ENCODE data around the gene ERC2.
A peak's percentile ranks its signal among the peaks of the same experiment; 100 is the strongest.

ERC2 gene

DNA sequence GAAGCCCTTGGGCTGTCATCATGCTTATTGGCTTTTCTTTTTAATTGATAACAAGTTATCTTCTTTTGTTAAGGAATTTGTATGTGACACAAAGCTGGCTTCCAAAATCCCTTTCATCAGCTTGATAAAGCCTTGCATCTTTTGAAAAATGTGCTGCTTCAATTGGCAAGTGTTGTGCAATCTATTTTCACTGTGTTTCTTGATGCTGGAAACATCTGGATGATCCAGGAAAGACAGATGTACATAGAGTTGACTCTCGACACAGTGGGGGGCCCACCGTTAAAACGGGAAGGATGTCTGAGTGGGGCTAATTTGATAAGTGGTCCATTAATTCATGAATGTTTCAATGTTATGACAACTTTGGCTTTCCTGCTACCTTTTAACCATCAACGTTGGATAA, 822.8 kb downstream of the ERC2 start:
- DNase-seq (ENCODE audit: low spot score) = no peak

DNA sequence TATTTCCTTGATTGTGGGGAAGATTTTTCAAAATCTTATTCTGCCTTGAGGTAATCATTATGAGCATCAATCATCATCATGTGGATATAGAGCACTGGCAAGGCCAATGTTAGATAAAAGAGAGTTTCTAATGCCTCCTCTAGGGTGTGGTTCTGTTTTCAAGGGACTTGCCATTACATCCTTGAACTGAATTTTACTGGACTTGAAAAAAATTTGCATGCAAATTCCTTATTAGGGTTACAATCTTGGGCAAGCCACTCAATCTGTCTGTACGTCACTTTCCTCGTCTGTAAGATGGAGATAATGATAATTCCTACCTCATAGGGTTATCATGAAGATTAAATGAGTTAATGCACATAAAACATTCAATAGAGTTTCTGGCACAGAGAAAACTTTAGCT, 825.0 kb downstream of the ERC2 start:
- DNase-seq (ENCODE audit: low spot score) = no peak

DNA sequence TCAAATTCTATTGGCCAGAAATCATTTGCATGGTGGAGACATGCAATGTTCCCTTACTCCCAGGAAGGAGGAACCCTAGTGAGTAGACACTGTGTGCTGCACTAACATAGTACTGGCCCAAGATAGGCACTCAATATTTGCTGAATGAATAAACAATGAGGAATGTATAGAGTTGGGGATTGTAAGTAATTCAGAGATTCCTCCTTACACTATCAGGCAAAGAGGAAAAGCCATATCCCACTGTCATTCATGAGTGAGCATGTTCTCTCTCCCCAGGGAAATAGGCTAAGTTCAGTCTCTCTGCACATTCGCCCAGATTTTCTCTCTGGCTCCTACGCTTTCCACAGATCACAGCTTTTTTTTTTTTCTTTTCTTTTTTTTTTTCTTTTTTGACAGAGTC, 826.3 kb downstream of the ERC2 start:
- DNase-seq (ENCODE audit: low spot score) = no peak

DNA sequence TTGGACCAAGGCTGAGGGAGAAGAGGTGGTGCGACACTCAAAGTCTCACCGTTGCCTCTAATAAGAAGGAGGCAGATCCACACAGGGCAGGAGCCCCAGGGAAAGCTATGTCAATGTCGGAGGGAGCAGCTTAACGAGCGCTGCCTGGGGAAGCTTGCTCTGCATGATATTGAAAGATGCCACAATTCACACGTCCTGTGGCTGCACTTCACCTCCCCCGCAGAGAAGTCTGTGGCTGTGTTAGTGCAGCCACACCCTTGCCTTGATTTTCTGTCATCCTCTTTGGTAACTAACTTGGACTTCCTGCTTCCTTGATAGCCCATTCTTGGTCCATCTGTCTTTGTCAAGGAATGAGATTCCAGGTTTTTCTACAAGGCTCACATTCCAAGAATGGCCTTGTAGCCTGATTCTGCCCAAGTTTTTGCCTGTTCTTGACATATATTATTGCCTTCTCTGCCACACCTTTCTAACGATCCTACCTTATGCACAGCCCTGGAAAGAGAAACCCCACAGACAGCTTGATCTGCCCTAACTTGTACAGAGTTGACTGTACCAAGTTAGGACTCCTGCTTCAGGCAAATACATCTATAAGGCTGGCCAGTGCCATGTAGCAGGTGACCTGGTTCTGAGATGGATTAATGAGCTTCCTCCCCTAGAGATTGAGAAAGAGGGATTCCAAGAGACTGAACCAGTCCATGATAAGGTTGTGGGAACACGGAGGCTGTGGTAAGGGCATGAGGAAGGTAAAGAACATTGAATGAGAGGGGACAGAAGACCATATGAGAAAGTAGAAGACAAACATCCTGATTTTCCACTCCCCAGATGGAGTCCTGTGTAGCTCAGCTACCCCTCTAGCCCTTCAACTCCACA, 828.1 kb downstream of the ERC2 start:
- DNase-seq (ENCODE audit: low spot score) = no peak

DNA sequence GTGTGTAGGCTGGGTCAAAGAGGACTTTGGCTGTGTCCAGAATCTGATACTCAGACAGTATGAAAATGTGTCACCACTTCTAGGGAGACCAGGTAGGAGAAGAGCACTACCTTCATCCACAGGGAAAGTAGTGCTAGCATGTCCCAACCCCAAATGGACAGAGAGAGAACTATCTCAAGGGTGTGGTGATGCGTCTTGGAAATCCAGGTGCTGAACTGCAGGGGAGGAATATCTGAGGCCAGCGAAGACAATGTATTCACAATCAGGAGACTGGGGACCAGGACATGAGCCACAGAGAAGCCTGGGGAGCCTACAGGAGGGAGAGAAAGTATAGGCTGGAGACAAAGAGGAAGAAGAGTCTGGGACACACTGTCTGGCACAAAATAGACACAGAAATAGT, 829.1 kb downstream of the ERC2 start:
- DNase-seq (ENCODE audit: low spot score) = no peak

DNA sequence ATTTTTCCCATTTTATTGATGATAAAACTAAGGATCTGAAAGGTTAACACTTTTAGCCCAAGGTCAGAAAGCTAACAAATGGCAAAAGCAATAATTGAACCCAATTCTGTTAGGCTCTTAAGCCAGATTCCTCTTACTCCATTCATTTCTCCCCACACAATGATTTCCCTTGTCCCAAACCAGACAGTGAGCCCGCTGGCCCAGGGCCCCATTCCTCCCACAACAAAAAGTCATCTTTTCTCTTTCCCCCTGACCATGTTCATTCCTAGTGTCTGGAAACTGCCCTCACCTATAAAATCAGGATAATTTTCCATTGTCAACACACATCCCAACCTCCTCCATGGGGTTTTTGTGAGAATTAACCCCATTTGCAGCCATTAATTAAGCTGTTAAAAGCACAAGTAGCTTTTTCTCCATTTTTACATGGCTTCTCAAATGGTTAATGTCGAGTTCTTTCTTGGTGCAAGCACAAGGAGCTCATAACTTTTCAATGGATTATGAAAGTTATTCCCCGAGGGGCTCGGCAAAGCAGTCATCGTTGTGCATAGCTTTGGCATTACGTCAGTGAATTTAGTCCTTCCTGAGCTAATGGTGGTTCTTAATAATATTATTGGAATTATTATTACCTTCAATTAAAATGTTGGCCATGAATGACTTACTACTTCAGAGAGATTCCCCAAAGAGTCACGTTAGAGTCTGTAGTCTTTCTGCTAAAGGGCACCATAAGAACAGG, 830.2 kb downstream of the ERC2 start:
- no peak for DNase-seq (ENCODE audit: low spot score)

DNA sequence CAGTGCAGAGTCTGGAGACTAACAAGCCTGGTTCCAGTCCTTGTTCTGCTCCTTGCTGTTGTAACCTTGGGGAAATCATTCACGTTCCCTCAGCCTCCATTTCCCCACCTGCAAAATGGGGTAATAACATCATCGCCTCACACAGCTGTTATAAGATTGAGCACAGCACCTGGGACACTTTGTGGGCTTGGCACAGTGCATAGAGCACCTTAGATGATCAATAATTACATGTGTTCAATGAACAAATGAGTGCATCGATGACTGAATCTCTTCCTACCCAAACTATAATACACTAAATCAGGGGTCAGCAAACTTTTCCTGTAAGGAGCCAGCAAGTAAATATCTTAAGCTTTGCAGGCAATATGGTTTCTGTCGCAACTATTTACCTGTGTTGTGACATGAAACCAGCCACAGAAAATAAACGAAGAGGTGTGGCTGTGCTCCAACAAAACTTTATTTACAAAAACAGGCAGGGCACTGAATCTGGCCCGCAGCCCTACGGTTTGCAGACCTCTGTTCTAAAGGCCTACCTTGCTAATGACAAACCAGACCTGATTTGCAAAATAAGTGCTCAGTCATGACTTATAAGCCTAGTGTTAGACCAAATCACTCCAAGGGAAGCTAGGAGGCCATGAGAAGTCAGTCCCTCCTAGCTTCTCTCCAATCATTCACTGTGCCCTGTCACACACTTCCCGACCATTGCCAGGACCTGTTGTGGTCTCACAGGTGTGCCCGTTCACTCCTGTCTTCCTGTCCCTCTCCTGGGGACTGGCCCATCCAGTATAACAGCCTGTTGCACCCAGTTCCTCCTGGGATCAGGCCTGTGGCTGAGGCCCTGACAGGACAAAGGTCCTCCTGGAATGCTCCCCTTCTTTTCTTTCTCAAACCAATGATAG, 831.7 kb downstream of the ERC2 start:
- no peak for DNase-seq (ENCODE audit: low spot score)

DNA sequence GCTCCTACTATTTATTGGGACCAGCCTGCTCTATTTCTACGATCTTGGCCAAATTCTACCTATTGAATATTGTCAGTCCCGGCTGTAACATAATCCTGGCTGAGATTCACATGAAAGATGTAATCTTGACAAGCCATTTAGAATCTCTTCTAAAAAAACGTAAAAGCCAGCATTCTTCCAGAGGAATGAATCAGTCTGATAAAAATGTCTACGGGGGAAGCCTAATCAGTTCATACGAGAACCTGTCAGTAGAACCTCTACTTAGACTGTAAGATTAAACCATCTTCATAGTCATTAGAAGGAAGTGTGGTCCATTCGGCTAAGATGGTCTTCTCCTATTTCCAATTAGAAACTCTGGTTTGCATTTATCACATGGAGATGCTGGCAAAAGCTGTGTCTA, 833.9 kb downstream of the ERC2 start:
- DNase-seq (ENCODE audit: low spot score) = no peak

DNA sequence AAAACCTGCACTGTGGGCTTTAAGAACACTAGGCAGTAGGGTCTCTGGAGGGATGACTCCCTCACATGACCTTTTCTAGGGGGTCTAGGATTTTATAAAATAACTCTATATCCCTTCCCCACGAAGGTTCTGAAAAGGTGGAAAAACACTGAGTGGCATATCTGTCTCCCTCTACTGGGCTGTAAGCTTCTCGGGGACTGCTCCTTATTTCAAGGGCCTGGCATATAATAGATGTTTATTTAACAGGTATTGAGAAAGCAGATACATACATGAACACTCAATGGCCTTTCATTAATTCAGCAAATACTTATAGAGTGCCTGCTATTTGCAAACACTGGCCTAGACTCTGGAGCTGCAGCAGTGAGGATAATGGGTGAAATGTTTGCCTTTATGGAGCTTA, 834.9 kb downstream of the ERC2 start:
- DNase-seq (ENCODE audit: low spot score) = no peak

DNA sequence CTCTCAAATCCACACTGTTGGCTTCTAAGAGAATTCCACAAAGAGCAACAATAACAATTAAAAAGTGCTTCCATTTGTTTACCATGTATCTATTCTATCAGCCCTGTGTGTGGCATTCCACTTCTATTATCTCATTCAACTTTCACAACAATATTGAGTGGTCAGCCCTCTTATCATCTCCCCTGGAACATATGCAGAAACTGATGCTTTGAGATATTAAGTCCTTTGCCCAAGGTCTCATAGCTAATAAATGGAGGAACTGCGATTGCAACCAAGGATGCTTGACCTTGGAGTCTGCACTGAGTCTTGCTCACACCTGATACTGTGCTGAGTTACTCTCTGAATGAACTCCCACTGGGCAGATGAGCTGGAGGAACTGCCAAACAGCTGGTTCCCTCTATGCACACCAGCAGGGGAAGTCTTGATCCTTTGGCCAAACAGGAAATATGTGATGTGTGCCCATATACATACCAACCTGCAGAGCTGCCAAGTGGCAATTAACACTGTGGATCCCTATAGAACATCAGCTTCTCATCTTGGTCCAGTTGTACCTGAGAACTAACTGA, 836.4 kb downstream of the ERC2 start:
- DNase-seq (ENCODE audit: low spot score) = no peak

DNA sequence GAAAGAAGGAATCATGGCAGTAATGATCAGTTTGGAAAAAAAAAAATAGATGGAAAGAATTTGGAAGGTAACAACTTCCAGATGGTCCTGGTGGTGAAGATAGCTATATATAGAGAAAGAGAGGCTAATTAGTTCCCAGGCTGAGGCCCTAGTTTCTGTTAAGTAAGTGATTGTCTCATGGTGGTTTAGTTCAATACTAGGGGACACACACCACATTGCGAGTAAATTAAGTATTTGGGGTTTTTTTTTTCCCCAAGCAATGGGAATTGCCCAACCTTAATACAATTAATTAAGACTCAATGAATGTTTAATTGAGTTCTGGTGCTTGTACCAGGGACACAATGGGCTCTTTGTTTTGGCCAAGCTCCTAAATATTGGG, 837.4 kb downstream of the ERC2 start:
- DNase-seq (ENCODE audit: low spot score) = no peak

DNA sequence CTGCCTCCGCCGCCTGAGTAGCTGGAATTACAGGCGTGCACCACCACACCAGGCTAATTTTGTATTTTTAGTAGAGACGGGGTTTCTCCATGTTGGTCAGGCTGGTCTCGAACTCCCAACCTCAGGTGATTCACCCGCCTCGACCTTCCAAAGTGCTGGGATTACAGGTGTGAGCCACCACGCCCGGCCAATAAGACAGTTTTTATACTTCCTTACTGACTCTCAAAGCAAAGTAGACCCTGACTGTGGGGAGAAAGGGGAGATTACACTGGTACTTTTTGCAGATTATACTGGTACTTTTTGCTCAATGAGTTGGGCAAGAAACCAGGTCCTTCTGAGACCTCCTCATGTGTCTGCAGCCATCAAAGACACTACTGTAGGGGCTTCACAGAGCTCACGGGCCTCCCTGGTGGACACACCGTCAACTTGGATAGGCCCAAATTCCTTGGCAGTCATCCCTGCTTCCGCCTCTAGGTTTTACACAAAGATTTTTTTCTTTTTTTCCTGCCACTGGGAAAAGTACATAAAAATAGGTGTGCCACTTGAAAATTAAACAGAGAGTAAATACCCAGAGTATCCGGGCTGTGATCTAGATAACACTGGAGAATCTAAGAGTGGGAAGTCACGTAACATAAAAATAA, 837.9 kb downstream of the ERC2 start:
- DNase-seq (ENCODE audit: low spot score) = no peak

DNA sequence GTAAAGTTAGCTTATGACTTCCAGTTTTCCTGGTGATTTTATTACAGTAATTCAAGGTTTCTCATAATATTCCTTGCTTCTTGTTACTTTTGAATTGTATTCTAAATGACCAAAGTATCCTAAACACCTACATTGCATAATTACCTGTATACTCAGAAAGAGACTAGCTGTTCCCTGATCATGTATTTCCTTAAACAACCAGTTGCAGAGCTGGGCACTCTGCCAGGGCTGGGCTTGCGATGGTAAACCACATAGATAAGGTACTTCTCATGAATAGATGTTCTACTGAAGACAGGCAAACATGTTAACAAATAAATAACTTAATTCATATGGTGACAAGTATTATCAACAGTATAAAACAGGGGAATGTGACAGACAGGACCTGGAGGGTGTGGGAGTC, 838.8 kb downstream of the ERC2 start:
- no peak for DNase-seq (ENCODE audit: low spot score)

DNA sequence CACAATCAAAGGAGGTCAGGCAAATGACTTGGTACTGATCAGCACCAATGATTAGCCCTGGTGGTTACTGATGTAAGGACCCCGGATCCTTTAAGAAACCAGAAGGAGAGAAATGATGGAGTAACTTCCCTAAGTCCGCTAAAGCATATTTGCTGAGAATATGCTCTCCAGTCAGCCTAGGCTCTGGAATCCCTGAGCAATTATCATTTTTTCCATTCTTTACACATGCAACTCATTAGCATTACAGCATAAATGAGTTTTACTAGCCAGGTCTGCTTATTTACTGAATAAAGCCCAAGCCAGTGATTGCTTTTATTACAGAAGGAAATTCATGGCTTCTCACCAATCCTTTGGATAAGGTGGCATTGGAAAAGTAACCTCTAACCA, 842.0 kb downstream of the ERC2 start:
- no peak for DNase-seq (ENCODE audit: low spot score)

DNA sequence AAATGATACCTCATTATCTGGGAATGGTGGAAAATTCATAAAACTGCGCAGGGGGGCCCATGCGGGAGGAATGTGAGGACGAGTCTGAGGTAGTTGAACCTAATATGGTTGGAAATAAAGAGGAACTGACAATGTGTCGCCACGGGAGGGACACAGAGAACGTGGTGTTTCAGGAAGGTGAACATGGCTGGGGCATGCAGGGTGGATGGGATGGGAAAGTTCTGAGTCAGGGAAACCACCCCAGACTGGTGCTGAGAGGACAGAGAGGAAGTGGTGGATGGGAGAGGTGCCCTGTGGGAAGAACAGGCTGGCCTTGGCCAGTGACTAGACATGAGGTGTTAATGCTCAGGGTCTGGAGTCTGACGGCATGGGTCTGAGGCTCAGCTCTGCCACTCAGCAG, 844.0 kb downstream of the ERC2 start:
- peak; percentile 45 for DNase-seq (ENCODE audit: low spot score)

DNA sequence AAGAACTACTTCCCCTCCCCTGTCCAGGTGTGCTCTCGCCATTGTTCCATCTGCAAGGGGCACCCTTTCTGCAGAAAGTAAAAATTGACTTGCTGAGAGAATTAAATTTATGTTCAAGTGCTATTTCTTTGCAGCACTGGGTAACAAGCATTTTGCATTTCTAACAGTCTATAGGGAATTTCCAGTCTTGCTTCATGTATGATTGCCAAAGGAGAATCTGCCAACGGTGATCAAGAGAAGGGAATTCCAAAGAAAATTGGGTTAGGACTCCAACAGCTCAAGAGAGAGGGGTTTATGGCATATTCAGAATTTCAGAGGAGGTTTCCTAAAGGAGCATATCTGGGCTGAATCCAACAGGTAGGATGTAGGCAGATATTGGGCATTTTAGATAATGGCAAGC, 844.5 kb downstream of the ERC2 start:
- no peak for DNase-seq (ENCODE audit: low spot score)

DNA sequence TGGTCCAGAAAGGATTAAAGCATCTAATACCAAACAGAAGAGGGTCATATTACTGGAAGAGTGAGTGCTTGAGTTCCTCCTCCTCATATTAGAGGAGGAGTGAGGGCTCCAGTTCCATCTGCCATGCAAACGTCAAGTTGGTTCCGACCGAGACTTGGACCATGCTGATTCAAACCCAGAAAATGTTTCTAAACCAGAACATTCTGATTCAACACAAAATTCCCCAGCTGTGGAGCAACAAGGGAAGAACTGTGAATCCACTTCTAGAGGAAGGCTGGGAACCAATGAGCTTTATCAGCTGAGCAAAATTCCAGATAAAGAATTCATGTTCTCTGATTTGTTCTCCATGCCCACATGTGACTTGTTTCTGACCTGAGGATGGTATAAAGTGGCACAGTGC, 845.5 kb downstream of the ERC2 start:
- DNase-seq (ENCODE audit: low spot score) = no peak

DNA sequence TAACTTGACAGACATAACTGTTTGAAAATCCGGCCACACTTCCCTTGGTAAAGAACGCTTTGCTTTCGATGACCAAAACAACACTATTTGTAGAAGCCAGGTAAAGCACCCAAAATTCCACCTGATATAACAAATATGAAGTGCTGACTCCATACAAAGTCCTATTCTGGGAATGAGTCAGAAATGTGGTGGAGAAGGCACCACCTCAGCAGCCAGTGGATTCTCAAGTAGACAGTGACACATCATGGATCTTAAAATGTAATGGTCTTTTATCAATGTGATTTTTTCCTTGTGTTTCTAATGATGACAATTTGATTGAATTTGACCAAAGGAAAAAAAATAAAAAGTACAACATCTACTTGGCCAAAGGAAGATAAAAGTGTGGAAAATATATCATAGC, 846.2 kb downstream of the ERC2 start:
- DNase-seq (ENCODE audit: low spot score) = no peak

DNA sequence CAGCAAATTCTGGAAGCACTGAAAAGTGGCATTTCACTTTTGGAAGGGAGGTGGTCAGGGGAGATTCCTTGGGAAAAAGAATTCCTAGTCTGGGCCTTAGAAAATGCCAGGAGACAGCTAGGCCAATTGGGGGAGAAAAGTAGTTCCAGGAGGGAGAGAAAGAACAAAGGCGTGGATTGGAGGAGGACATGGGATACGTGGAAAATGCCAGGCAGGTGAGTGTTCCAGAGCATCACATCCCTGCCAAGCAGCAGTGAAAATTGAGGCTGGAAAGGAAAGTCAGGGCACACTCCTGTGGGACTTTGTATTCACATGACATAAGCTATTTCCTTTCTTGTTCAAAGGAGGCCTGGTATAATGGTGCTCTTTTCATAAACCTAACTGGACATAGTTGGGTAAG, 846.6 kb downstream of the ERC2 start:
- DNase-seq (ENCODE audit: low spot score) = no peak

DNA sequence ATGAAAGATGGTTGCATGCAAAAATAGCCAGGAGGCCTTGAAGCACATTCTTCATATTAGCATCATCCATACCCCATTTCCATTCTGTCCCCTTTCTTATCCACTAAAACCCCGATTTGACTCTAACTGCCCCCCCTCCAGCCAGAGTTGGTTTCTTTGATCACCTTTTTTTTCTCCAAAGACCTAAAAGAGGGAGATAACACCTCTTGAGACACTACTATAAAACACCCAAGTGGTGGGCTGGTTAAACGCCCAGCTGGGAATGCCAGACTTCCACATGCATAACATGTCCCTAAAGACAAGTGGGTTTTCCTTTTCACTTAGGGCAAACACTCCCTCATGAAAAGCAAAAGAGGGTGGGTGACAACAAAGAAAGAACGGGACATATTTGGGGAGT, 847.2 kb downstream of the ERC2 start:
- no peak for DNase-seq (ENCODE audit: low spot score)

DNA sequence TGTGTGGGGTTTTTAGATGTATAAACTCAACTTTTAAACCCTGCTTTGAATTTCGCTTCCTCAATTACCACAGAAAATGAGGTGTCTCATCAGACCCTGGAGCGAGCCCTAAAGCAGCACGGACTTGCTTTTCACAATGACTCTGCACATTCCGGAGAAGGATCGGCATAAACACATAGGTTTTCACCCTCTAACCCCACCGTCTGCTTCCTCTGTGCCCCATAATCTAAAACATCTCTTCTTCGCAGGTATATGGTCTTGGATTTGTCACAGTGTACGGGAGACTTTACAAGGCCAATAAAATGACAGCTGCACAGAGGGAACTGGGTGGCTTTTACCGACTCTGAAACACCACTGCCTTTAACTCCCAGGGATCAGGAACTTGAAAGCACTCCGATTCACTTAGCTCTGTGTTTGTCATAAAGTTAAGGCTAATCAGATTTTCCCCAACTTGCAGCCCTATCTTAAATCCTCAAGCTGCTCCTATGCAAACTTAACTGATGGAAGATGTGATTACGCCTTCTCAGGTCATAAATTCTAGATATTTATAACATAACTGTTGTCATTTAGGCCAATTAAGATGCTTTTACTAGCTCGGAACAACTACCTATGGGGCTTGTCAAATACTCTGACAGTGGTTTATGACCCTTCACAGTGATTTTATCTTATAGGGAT, 847.8 kb downstream of the ERC2 start:
- peak; percentile 15 for DNase-seq (ENCODE audit: low spot score)

Data from globus pallidus (tissue), 1 donor.